HCT116 (cell line): Measurements from ENCODE around the gene F2R. TPM values are rescaled to one million over a fixed set of nuclear protein-coding genes. Genes with fewer than 3 reads are reported as not detected.

ENCODE experiments used
- ATAC-seq: fragments of 200-7000 bp; cut with Tn5 transposase; 2 replicates; pipeline ENCODE4 v1.9.1; 2020; ENCODE audit warnings: mild to moderate bottlenecking, moderate library complexity
- BruUV-seq: library from RNA; stranded (reverse); fragments of 400-500 nt; replicated peaks from 2 replicates; lab custom pipeline; 2021; lab: Mats Ljungman, UMichigan
- CTCF ChIA-PET: fragments of 300-600 bp; sonication (Branson Sonifier 250); formaldehyde crosslinking; loops from one replicate; lab custom pipeline; 2021; ENCODE audit warnings: antibody characterized with exemption; lab: Charles Lee
- POLR2A ChIA-PET: fragments of 300-600, 350-600 bp; sonication (Branson Sonifier 250); formaldehyde crosslinking; loops from one replicate; lab custom pipeline; 2021; ENCODE audit warnings: antibody characterized with exemption; lab: Charles Lee
- RAD21 ChIA-PET, 2 experiments: fragments of 300-600 bp; sonication (Branson Sonifier 250); formaldehyde crosslinking; loops; one replicate each; lab custom pipeline; 2023; ENCODE audit warnings: low total read pairs in 2 of 2; ENCODE audit not compliant: uncharacterized antibody in 2 of 2, unreplicated experiment in 2 of 2, low non-redundant PET in 1 of 2; lab: Charles Lee
- DNase-seq: peaks from one replicate; pipeline ENCODE4 v3.0.0-alpha.2; 2010; ENCODE audit warnings: low read depth, low spot score
- H2AFZ ChIP-seq: fragments of 200-600 bp; shearing (Covaris generic), sonication (generic); 2 replicates; pipeline ENCODE4 v1.6.1; 2017; ENCODE audit warnings: low read depth, mixed run types, mixed read lengths, antibody characterized with exemption, low read length; ENCODE audit not compliant: poor library complexity, severe bottlenecking
- H3K27ac ChIP-seq: 2 replicates; pipeline ENCODE4 v1.5.1; 2012; ENCODE audit warnings: low read depth, low read length
- H3K27me3 ChIP-seq: fragments of 200-600 bp; sonication (generic); 2 replicates; pipeline ENCODE4 v1.6.1; 2016; ENCODE audit warnings: mixed run types, low read length, mixed read lengths; ENCODE audit not compliant: insufficient read depth
- H3K36me3 ChIP-seq, 2 experiments: fragments of 200-500 bp in 1 of 2; fragments of 200-600 bp in 1 of 2; sonication (Bioruptor generic) in 1 of 2; sonication (generic) in 1 of 2; 2 replicates each; pipeline versions ENCODE4 v1.5.1 to v1.6.1; 2014 to 2016; ENCODE audit warnings: low read length in 2 of 2, inconsistent platforms in 1 of 2, mixed read lengths in 1 of 2, mixed run types in 1 of 2; ENCODE audit not compliant: insufficient read depth in 2 of 2, control insufficient read depth in 1 of 2
- H3K4me1 ChIP-seq, 2 experiments: fragments of 200-600 bp in 1 of 2; sonication (generic) in 1 of 2; 2 replicates each; pipeline versions ENCODE4 v1.5.1 to v1.6.1; 2012 to 2017; ENCODE audit warnings: low read length in 2 of 2, inconsistent platforms in 1 of 2, mild to moderate bottlenecking in 1 of 2, mixed read lengths in 1 of 2, mixed run types in 1 of 2, moderate library complexity in 1 of 2; ENCODE audit not compliant: insufficient read depth in 2 of 2, control insufficient read depth in 1 of 2
- H3K4me2 ChIP-seq: fragments of 200-600 bp; sonication (generic); 2 replicates; pipeline ENCODE4 v1.6.1; 2017; ENCODE audit warnings: mixed run types, low read length, mixed read lengths
- H3K4me3 ChIP-seq, 2 experiments: fragments of 200-600 bp in 1 of 2; sonication (generic) in 1 of 2; replicated peaks in 1 of 2; 2 replicates each; pipeline ENCODE4 v1.5.1; 2011 to 2016; ENCODE audit warnings: low read length in 2 of 2, control low read depth in 1 of 2, low read depth in 1 of 2, mild to moderate bottlenecking in 1 of 2, mixed read lengths in 1 of 2, mixed run types in 1 of 2
- H3K79me2 ChIP-seq: fragments of 200-600 bp; sonication (generic); 2 replicates; pipeline ENCODE4 v1.6.1; 2017; ENCODE audit warnings: mild to moderate bottlenecking, mixed run types, low read length, moderate library complexity, mixed read lengths; ENCODE audit not compliant: insufficient read depth
- H3K9ac ChIP-seq: fragments of 200-600 bp; sonication (generic); 2 replicates; pipeline ENCODE4 v1.6.1; 2016; ENCODE audit warnings: low read length, mixed read lengths
- H3K9me2 ChIP-seq: fragments of 200-600 bp; sonication (generic), shearing (Covaris generic); 2 replicates; pipeline ENCODE4 v1.6.1; 2017; ENCODE audit warnings: mixed run types, mild to moderate bottlenecking, moderate library complexity; ENCODE audit not compliant: insufficient read depth
- H3K9me3 ChIP-seq, 2 experiments: fragments of 200-500 bp in 1 of 2; fragments of 200-600 bp in 1 of 2; sonication (Bioruptor generic) in 1 of 2; sonication (generic) in 1 of 2; 2 replicates each; pipeline ENCODE4 v1.6.1; 2014 to 2017; ENCODE audit warnings: low read length in 2 of 2, mixed read lengths in 2 of 2, inconsistent platforms in 1 of 2, low read depth in 1 of 2, mild to moderate bottlenecking in 1 of 2, mixed run types in 1 of 2, moderate library complexity in 1 of 2; ENCODE audit not compliant: control insufficient read depth in 1 of 2, insufficient read depth in 1 of 2
- H4K20me1 ChIP-seq: fragments of 200-600 bp; sonication (generic), shearing (Covaris generic); 2 replicates; pipeline ENCODE4 v1.6.1; 2017; ENCODE audit warnings: mixed run types, mild to moderate bottlenecking, moderate library complexity; ENCODE audit not compliant: insufficient read depth
- CEBPB ChIP-seq: IDR thresholded peaks from 2 replicates; pipeline ENCODE4 v1.6.1; 2012; ENCODE audit warnings: low read depth
- SIN3A ChIP-seq: IDR thresholded peaks from 2 replicates; pipeline ENCODE4 v1.6.1; 2012; ENCODE audit warnings: low read depth
- ZBTB33 ChIP-seq: IDR thresholded peaks from 2 replicates; pipeline ENCODE4 v1.6.1; 2011; ENCODE audit warnings: mild to moderate bottlenecking, low read length, moderate library complexity; ENCODE audit not compliant: insufficient replicate concordance; ENCODE audit errors: extremely low read depth
- intact Hi-C: fragments of 100-400 bp; cut with micrococcal nuclease; formaldehyde crosslinking; loops from 2 replicates; pipeline ENCODE4 v1.10.0; 2022
- total RNA-seq: library from RNA; stranded (reverse); gene quantifications from one replicate; pipeline ENCODE4 v1.2.1, GENCODE V29; 2021; ENCODE audit not compliant: unreplicated experiment
- TF ChIP-seq, protein P1 (sequence below): IDR thresholded peaks from 2 replicates; pipeline ENCODE4 v1.6.1; 2012; ENCODE audit warnings: low read depth
- TF ChIP-seq, protein P2 (sequence below): IDR thresholded peaks from 2 replicates; pipeline ENCODE4 v1.6.1; 2012
- TF ChIP-seq, protein P3 (sequence below), 3 experiments: fragments of 200-600 bp in 1 of 3; sonication (generic) in 1 of 3; IDR thresholded peaks in 2 of 3; conservative IDR thresholded peaks in 1 of 3; 2 replicates each; pipeline ENCODE4 v1.5.1; 2012 to 2017; ENCODE audit warnings: low read depth in 2 of 3, low read length in 2 of 3, antibody characterized with exemption in 1 of 3, borderline replicate concordance in 1 of 3, control low read depth in 1 of 3, mild to moderate bottlenecking in 1 of 3, mixed read lengths in 1 of 3, mixed run types in 1 of 3, moderate library complexity in 1 of 3; ENCODE audit not compliant: insufficient read depth in 1 of 3

Gene F2R
- total RNA-seq, 1 experiment from 2014 or later = 16.6 TPM

DNA sequence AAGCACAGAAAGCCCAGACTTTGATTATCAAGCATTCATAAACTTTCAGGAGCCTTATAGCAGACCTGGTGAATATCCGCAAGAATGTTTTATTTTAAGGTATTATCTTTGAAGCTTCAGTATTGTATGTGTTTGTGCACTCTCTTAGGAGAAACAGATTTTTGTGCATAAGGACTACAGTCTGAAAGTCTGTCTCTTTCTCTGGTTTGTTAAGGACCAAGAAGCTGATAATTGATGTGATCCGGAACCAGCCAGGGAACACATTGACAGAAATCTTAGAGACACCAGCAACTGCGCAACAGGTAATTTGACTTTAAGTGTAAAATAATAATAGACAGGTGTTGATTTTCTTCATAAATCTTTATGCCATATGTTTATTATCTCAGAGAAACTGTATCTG, 22.8 kb upstream of the F2R start:
- CTCF ChIA-PET = no interaction called here
- no peak overlapping the region for H3K4me3 ChIP-seq
- no peaks in the 10 kb centered on the region for H3K27me3 ChIP-seq
- no peak overlapping the region for H3K27ac ChIP-seq
- H3K4me1 ChIP-seq = peaks cover 18 to 35% of the 10 kb centered on the region in 2 experiments
- H3K9me2 ChIP-seq = 0 out of 2 replicates have a peak, but pooled peaks cover 3% of the 10 kb centered on the region
- H3K36me3 ChIP-seq = no peaks in the 10 kb centered on the region
- TF ChIP-seq SIN3A = no peak
- H3K79me2 ChIP-seq = no peaks in the 10 kb centered on the region
- H2AFZ ChIP-seq = no peak overlapping the region
- POLR2A ChIA-PET = no interaction called here
- no peaks in the 10 kb centered on the region for H3K9me3 ChIP-seq
- no TSS peak for BruUV-seq
- intact Hi-C loops = no loop called here
- RAD21 ChIA-PET = no interaction called here
- DNase-seq (no peak), ATAC-seq (no peak)
- H4K20me1 ChIP-seq = no peaks in the 10 kb centered on the region
- no peak overlapping the region for H3K9ac ChIP-seq
- H3K4me2 ChIP-seq = no peak overlapping the region

DNA sequence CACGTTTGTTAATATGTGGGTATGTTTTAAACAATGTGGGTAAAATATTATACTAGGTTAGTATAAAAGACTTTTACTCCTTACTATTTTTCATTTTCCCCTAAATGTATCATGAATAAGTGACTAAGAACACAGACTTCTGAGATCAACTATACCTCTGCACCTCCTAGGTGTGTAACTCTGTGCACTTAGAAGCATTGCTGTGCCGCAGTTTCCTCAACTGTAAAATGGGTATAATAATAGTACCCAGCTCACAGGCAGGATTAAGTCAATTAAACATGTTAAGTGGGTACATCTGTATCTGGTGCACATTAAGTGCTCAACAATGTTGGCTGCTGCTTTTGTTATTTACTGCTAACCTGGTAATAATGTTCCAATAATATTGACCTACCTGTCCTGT, 21.6 kb upstream of the F2R start:
- Histone ChIP-seq H3K4me3 (no peak overlapping the region), H3K9ac (no peak overlapping the region), H2AFZ (no peak overlapping the region), H3K4me1 (peaks cover 11 to 24% of the 10 kb centered on the region in 2 experiments), H3K79me2 (no peaks in the 10 kb centered on the region)
- no peak for DNase-seq
- TF ChIP-seq, protein P1, sequence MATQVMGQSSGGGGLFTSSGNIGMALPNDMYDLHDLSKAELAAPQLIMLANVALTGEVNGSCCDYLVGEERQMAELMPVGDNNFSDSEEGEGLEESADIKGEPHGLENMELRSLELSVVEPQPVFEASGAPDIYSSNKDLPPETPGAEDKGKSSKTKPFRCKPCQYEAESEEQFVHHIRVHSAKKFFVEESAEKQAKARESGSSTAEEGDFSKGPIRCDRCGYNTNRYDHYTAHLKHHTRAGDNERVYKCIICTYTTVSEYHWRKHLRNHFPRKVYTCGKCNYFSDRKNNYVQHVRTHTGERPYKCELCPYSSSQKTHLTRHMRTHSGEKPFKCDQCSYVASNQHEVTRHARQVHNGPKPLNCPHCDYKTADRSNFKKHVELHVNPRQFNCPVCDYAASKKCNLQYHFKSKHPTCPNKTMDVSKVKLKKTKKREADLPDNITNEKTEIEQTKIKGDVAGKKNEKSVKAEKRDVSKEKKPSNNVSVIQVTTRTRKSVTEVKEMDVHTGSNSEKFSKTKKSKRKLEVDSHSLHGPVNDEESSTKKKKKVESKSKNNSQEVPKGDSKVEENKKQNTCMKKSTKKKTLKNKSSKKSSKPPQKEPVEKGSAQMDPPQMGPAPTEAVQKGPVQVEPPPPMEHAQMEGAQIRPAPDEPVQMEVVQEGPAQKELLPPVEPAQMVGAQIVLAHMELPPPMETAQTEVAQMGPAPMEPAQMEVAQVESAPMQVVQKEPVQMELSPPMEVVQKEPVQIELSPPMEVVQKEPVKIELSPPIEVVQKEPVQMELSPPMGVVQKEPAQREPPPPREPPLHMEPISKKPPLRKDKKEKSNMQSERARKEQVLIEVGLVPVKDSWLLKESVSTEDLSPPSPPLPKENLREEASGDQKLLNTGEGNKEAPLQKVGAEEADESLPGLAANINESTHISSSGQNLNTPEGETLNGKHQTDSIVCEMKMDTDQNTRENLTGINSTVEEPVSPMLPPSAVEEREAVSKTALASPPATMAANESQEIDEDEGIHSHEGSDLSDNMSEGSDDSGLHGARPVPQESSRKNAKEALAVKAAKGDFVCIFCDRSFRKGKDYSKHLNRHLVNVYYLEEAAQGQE = no peak
- TF ChIP-seq ZBTB33 (no peak), CEBPB (no peak)
- TF ChIP-seq, protein P2, sequence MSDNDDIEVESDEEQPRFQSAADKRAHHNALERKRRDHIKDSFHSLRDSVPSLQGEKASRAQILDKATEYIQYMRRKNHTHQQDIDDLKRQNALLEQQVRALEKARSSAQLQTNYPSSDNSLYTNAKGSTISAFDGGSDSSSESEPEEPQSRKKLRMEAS = no peak
- TF ChIP-seq, protein P3, sequence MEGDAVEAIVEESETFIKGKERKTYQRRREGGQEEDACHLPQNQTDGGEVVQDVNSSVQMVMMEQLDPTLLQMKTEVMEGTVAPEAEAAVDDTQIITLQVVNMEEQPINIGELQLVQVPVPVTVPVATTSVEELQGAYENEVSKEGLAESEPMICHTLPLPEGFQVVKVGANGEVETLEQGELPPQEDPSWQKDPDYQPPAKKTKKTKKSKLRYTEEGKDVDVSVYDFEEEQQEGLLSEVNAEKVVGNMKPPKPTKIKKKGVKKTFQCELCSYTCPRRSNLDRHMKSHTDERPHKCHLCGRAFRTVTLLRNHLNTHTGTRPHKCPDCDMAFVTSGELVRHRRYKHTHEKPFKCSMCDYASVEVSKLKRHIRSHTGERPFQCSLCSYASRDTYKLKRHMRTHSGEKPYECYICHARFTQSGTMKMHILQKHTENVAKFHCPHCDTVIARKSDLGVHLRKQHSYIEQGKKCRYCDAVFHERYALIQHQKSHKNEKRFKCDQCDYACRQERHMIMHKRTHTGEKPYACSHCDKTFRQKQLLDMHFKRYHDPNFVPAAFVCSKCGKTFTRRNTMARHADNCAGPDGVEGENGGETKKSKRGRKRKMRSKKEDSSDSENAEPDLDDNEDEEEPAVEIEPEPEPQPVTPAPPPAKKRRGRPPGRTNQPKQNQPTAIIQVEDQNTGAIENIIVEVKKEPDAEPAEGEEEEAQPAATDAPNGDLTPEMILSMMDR (IDR thresholded peaks at IDR 0.05 in 2 of 3, conservative IDR thresholded peaks at IDR 0.05 in 1 of 3; ENCODE audit: borderline replicate concordance in 1 of 3, insufficient read depth in 1 of 3, low read depth in 2 of 3, low read length in 2 of 3) = no peak
- TF ChIP-seq, all 23 proteins: peak for 0
- intact Hi-C loops = no loop called here
- Histone ChIP-seq H3K27me3 (no peaks in the 10 kb centered on the region), H3K9me3 (no peaks in the 10 kb centered on the region), H4K20me1 (no peaks in the 10 kb centered on the region), H3K36me3 (no peaks in the 10 kb centered on the region), H3K27ac (no peak overlapping the region), H3K4me2 (no peak overlapping the region), H3K9me2 (0 out of 2 replicates have a peak, but pooled peaks cover 3% of the 10 kb centered on the region)
- BruUV-seq = no TSS peak
- ATAC-seq = no peak
- ChIA-PET CTCF (no interaction called here), RAD21 (no interaction called here), POLR2A (no interaction called here)
